Measurements from ENCODE around the gene ASIC1.

DNA sequence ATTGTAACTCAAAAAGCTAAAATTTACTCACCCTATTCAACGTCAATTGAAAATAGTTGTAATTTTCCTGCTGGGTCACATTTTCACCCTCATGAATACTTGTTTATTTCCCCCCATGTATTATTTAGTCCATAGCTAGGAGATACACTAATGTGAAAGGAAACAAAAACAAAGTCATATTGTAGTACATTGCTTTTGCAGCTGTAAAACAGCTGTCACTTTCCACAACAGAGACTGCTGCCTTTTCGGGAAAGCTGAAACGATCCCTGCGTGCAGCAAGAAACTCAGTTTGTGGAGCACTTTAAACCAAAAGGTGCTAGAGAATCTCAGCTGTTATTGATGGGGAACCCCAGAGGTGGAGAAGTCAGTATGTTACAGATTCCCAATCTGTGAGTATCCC, 36.4 kb upstream of the ASIC1 start:
- TF ChIP-seq POLR2A (IDR thresholded peaks at IDR 0.05): no peak
- TF ChIP-seq, protein P1, sequence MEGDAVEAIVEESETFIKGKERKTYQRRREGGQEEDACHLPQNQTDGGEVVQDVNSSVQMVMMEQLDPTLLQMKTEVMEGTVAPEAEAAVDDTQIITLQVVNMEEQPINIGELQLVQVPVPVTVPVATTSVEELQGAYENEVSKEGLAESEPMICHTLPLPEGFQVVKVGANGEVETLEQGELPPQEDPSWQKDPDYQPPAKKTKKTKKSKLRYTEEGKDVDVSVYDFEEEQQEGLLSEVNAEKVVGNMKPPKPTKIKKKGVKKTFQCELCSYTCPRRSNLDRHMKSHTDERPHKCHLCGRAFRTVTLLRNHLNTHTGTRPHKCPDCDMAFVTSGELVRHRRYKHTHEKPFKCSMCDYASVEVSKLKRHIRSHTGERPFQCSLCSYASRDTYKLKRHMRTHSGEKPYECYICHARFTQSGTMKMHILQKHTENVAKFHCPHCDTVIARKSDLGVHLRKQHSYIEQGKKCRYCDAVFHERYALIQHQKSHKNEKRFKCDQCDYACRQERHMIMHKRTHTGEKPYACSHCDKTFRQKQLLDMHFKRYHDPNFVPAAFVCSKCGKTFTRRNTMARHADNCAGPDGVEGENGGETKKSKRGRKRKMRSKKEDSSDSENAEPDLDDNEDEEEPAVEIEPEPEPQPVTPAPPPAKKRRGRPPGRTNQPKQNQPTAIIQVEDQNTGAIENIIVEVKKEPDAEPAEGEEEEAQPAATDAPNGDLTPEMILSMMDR (IDR thresholded peaks at IDR 0.05): no peak
